ENCODE measurements around the gene MDFIC.

Gene MDFIC

DNA sequence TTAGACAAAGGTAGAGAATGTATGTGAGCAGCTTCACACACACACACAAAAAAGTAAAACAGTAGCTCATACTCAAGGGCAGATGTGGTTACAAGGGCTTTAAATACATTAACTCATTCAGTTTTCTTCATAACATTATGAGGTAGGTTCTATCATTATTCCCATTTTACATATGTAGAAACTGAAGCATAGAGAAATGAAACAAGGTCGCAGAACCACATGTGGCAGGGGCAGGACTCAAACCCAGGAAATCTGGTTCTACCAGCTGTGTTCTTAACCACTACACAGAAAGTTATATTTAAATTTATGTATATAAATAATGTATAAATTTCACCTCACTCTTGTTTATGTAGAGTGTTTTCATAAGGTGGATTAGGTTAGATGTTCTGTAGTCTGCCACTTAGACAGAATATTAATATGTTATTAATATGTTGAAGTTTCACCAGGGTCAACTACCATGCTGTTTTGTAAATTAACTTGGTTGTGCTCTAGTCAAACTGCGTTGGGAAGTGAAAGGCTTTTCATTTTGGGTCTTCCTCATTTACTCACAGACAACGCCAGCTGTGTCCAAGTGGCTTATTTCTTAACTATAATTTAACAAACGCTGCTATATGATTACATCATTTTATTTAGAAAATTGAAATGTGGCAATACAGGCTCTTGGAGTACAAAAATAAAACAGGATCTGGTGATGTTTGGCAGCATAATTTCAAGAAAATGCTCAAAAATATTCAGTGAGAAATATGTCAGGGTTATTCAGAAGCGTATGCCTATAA lies 138.4 kb downstream of the MDFIC start:
- TF ChIP-seq, protein P1, sequence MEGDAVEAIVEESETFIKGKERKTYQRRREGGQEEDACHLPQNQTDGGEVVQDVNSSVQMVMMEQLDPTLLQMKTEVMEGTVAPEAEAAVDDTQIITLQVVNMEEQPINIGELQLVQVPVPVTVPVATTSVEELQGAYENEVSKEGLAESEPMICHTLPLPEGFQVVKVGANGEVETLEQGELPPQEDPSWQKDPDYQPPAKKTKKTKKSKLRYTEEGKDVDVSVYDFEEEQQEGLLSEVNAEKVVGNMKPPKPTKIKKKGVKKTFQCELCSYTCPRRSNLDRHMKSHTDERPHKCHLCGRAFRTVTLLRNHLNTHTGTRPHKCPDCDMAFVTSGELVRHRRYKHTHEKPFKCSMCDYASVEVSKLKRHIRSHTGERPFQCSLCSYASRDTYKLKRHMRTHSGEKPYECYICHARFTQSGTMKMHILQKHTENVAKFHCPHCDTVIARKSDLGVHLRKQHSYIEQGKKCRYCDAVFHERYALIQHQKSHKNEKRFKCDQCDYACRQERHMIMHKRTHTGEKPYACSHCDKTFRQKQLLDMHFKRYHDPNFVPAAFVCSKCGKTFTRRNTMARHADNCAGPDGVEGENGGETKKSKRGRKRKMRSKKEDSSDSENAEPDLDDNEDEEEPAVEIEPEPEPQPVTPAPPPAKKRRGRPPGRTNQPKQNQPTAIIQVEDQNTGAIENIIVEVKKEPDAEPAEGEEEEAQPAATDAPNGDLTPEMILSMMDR (conservative IDR thresholded peaks at IDR 0.05; ENCODE audit: low read depth, low read length), result no peak
- no peak for DNase-seq (ENCODE audit: low read depth)
- no peak overlapping the region for H3K4me3 ChIP-seq (ENCODE audit: low read depth, low read length)

DNA sequence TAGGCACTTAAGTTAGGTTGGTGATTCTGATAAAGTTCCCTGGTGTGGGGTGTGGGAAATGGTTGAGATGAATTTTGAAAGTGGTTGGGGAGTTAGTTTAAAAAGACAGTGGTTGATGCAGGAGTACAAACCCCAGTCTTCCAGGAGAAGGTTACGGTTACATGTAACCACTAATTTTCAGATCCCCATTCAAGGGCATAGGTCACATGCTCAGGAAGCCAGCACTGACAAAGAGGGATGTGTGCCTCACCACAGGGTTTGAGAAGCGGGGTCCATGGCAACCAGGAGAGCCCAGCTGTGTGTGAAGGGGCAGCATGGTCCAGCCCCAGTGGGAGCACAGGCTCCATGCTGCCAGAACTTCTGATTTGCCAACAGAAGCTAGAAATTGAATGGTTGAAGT lies 144.2 kb downstream of the MDFIC start:
- H3K4me3 ChIP-seq (ENCODE audit: low read depth, low read length), result no peak overlapping the region
- TF ChIP-seq, protein P1 (conservative IDR thresholded peaks at IDR 0.05; ENCODE audit: low read depth, low read length), result no peak
- no peak for DNase-seq (ENCODE audit: low read depth)

DNA sequence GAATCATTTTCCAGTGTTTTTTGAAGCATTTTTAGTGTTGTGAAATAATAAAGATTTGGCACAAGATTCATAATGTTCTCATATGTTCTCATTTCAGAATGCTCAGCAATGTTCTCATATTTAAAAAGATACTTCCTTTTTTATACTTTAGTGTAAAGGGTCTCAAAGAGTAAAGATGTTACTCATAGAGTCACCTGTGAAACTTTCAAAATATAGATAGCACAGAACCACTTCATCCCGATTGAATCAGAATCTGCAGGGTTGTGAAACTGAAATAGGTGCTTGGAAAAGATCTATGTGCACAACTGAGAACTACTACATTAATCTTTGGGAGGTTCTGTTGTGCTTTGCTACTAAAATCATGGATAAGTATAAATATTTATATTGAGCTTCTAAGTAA lies 144.7 kb downstream of the MDFIC start:
- TF ChIP-seq, protein P1 (conservative IDR thresholded peaks at IDR 0.05; ENCODE audit: low read depth, low read length), result no peak
- DNase-seq (ENCODE audit: low read depth), result no peak
- no peak overlapping the region for H3K4me3 ChIP-seq (ENCODE audit: low read depth, low read length)

DNA sequence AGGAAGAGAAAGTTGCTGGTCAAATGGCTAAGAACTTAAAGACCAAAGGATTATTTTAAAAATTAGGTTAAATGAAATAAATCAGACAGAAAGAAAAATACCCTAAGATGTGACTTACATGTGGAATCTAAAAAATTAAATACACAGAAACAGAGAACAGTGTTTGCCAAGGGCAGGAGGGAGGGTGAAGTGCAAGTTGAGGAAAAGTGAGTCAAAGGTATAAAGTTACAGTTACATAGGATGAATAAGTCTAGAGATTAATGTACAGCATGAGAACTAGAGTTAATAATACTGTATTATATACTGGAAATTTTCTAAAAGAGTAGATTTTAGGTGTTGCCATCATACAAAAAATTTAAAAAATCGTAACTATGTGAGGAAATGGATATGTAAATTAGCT lies 146.3 kb downstream of the MDFIC start:
- TF ChIP-seq, protein P1 (conservative IDR thresholded peaks at IDR 0.05; ENCODE audit: low read depth, low read length), result no peak
- DNase-seq (ENCODE audit: low read depth), result no peak
- no peak overlapping the region for H3K4me3 ChIP-seq (ENCODE audit: low read depth, low read length)
